Peyer's patch (tissue), 4 donors: Measurements from ENCODE around the gene CCDC85C.

Experiments used
- POLR2A ChIP-seq, 2 donors: fragments of 450-650 bp; IDR thresholded peaks; one replicate each; pipeline ENCODE4 v1.5.1; 2017; ENCODE audit warnings: antibody characterized with exemption in 2 of 2, mild to moderate bottlenecking in 2 of 2, moderate library complexity in 2 of 2
- TF ChIP-seq, protein P1 (sequence below), 6 experiments: fragments of 450-650 bp in 4 of 6; fragments of 200-600 bp in 2 of 6; sonication (generic) in 1 of 6; IDR thresholded peaks; one replicate each; pipeline ENCODE4 v1.5.1; 2017 to 2019; ENCODE audit warnings: antibody characterized with exemption in 6 of 6, mild to moderate bottlenecking in 3 of 6, moderate library complexity in 1 of 6

DNA sequence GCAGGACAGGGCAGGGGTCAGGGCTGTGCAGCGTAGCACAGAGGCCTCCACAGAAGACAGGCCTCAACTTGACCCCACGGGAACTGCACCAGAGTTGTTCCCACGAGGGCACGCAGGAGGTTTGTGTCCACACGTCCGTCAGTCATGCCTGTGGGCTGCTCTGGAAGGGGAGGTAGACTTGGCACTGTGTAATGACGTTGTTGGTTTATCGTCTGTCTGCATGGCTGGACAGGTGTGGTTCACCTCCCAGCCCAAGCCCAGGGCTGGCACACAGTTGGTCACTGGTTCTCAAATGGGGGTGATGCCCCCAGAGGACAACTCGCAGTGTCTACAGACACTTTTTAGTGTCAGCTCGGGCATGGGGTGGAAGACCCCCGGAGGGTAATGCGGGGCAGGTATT is 77.0 kb downstream of the CCDC85C start:
- TF ChIP-seq, protein P1, sequence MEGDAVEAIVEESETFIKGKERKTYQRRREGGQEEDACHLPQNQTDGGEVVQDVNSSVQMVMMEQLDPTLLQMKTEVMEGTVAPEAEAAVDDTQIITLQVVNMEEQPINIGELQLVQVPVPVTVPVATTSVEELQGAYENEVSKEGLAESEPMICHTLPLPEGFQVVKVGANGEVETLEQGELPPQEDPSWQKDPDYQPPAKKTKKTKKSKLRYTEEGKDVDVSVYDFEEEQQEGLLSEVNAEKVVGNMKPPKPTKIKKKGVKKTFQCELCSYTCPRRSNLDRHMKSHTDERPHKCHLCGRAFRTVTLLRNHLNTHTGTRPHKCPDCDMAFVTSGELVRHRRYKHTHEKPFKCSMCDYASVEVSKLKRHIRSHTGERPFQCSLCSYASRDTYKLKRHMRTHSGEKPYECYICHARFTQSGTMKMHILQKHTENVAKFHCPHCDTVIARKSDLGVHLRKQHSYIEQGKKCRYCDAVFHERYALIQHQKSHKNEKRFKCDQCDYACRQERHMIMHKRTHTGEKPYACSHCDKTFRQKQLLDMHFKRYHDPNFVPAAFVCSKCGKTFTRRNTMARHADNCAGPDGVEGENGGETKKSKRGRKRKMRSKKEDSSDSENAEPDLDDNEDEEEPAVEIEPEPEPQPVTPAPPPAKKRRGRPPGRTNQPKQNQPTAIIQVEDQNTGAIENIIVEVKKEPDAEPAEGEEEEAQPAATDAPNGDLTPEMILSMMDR (IDR thresholded peaks at IDR 0.05) = no peak
- no peak for TF ChIP-seq POLR2A (IDR thresholded peaks at IDR 0.05)
